SK-N-SH (cell line): ENCODE data around the gene UBA1. TPM values are rescaled to one million over a fixed set of nuclear protein-coding genes. Genes with fewer than 3 reads are reported as not detected.

Source experiments
- CTCF ChIA-PET: fragments of 300-600, 350-600 bp; formaldehyde crosslinking; extraction: SDS; loops from one replicate; lab custom pipeline; 2021; lab: Yijun Ruan, JAX
- POLR2A ChIA-PET: fragments of 350-600 bp; sonication (Branson Sonifier 250); formaldehyde crosslinking; extraction: SDS; loops from one replicate; lab custom pipeline; 2020; ENCODE audit warnings: antibody characterized with exemption, inconsistent platforms; lab: Yijun Ruan, JAX
- DNase-seq: peaks from one replicate; pipeline ENCODE4 v3.0.0; 2012
- H2AFZ ChIP-seq: fragments of 200-600 bp; sonication (generic); 2 replicates; pipeline ENCODE4 v1.8.1; 2016; ENCODE audit warnings: antibody characterized with exemption, mild to moderate bottlenecking, low read depth
- H3F3A ChIP-seq: fragments of 200-600 bp; sonication (generic); replicated peaks from 2 replicates; pipeline ENCODE3; 2016; ENCODE audit warnings: antibody characterized with exemption, mild to moderate bottlenecking; ENCODE audit not compliant: insufficient read depth
- H3K27ac ChIP-seq, 2 experiments: fragments of 200-500 bp in 1 of 2; fragments of 200-600 bp in 1 of 2; sonication (Bioruptor generic) in 1 of 2; sonication (generic), shearing (Covaris generic) in 1 of 2; 2 replicates each; pipeline versions ENCODE4 v1.5.1 to v1.6.1; 2014 to 2016; ENCODE audit warnings: low read depth in 2 of 2, inconsistent platforms in 1 of 2, low read length in 1 of 2, mild to moderate bottlenecking in 1 of 2, mixed read lengths in 1 of 2
- H3K27me3 ChIP-seq: fragments of 200-600 bp; sonication (generic), shearing (Covaris generic); 2 replicates; pipeline ENCODE4 v1.6.1; 2016; ENCODE audit warnings: mixed run types; ENCODE audit not compliant: insufficient read depth
- H3K36me3 ChIP-seq, 2 experiments: fragments of 200-500 bp in 1 of 2; fragments of 200-600 bp in 1 of 2; sonication (Bioruptor generic) in 1 of 2; sonication (generic) in 1 of 2; replicated peaks in 1 of 2; 2 replicates each; pipeline versions ENCODE3 to v1.5.1; 2014 to 2016; ENCODE audit warnings: low read length in 1 of 2, mild to moderate bottlenecking in 1 of 2; ENCODE audit not compliant: insufficient read depth in 2 of 2, control insufficient read depth in 1 of 2
- H3K4me1 ChIP-seq, 2 experiments: fragments of 200-500 bp in 1 of 2; fragments of 200-600 bp in 1 of 2; sonication (Bioruptor generic) in 1 of 2; sonication (generic), shearing (Covaris generic) in 1 of 2; 2 replicates each; pipeline versions ENCODE4 v1.5.1 to v1.6.1; 2014 to 2016; ENCODE audit warnings: low read depth in 1 of 2, low read length in 1 of 2, mixed run types in 1 of 2; ENCODE audit not compliant: insufficient read depth in 2 of 2, control insufficient read depth in 1 of 2
- H3K4me2 ChIP-seq: fragments of 200-600 bp; sonication (generic), shearing (Covaris generic); 2 replicates; pipeline ENCODE4 v1.6.1; 2017; ENCODE audit warnings: mixed run types
- H3K4me3 ChIP-seq, 2 experiments: fragments of 200-500 bp in 1 of 2; fragments of 200-600 bp in 1 of 2; sonication (Bioruptor generic) in 1 of 2; sonication (generic), shearing (Covaris generic) in 1 of 2; 2 replicates each; pipeline versions ENCODE4 v1.5.1 to v1.8.1; 2014 to 2016; ENCODE audit warnings: low read depth in 2 of 2, inconsistent platforms in 1 of 2, low read length in 1 of 2, mild to moderate bottlenecking in 1 of 2, mixed read lengths in 1 of 2, moderate library complexity in 1 of 2
- H3K79me2 ChIP-seq: fragments of 200-600 bp; sonication (generic); 2 replicates; pipeline ENCODE4 v1.8.1; 2017; ENCODE audit warnings: mild to moderate bottlenecking; ENCODE audit not compliant: insufficient read depth
- H3K9ac ChIP-seq: fragments of 200-600 bp; sonication (generic); 2 replicates; pipeline ENCODE4 v1.6.1; 2017; ENCODE audit warnings: mixed run types
- H3K9me2 ChIP-seq: fragments of 200-600 bp; sonication (generic); 2 replicates; pipeline ENCODE4 v1.6.1; 2017; ENCODE audit warnings: mixed run types
- H3K9me3 ChIP-seq: fragments of 200-600 bp; sonication (generic); 2 replicates; pipeline ENCODE4 v1.6.1; 2017; ENCODE audit warnings: mixed run types, mild to moderate bottlenecking, moderate library complexity
- H4K20me1 ChIP-seq: fragments of 200-600 bp; sonication (generic); 2 replicates; pipeline ENCODE4 v1.6.1; 2017; ENCODE audit warnings: mild to moderate bottlenecking, mixed run types; ENCODE audit not compliant: insufficient read depth
- CTCF ChIP-seq: fragments of 200-600 bp; sonication (generic); IDR thresholded peaks from 2 replicates; pipeline ENCODE4 v1.6.1; 2017; ENCODE audit warnings: antibody characterized with exemption, mild to moderate bottlenecking, moderate library complexity
- ELF1 ChIP-seq: IDR thresholded peaks from 2 replicates; pipeline ENCODE4 v1.4.0; 2012
- FOSL2 ChIP-seq: IDR thresholded peaks from 2 replicates; pipeline ENCODE4 v1.4.0; 2012; ENCODE audit warnings: low read depth, mild to moderate bottlenecking, moderate library complexity, borderline replicate concordance
- FOXJ3 ChIP-seq: sonication (generic); formaldehyde crosslinking; IDR thresholded peaks from 2 replicates; pipeline ENCODE4 v1.5.1; 2020; ENCODE audit warnings: mild to moderate bottlenecking, missing genetic modification reagents
- GABPA ChIP-seq: IDR thresholded peaks from 2 replicates; pipeline ENCODE4 v1.4.0; 2012; ENCODE audit warnings: low read depth, mild to moderate bottlenecking
- IRF3 ChIP-seq: fragments of 150-350 bp; IDR thresholded peaks from 2 replicates; pipeline ENCODE4 v1.6.1; 2016; ENCODE audit warnings: mild to moderate bottlenecking, low read depth, low read length
- JUND ChIP-seq: IDR thresholded peaks from 2 replicates; pipeline ENCODE4 v1.4.0; 2012
- MXI1 ChIP-seq: IDR thresholded peaks from 2 replicates; pipeline ENCODE4 v1.6.1; 2012; ENCODE audit warnings: mild to moderate bottlenecking, low read depth, low read length, improper control_type of control experiment
- PBX3 ChIP-seq: IDR thresholded peaks from 2 replicates; pipeline ENCODE4; 2012
- REST ChIP-seq: IDR thresholded peaks from 2 replicates; pipeline ENCODE4 v1.6.1; 2012; ENCODE audit warnings: mild to moderate bottlenecking, low read depth, low read length, moderate library complexity
- RFX5 ChIP-seq: IDR thresholded peaks from 2 replicates; pipeline ENCODE4 v1.6.1; 2012; ENCODE audit warnings: mild to moderate bottlenecking, improper control_type of control experiment, low read length
- SMC3 ChIP-seq: IDR thresholded peaks from 2 replicates; pipeline ENCODE4 v1.6.1; 2012; ENCODE audit warnings: low read depth, low read length, improper control_type of control experiment
- TCF12 ChIP-seq: IDR thresholded peaks from 2 replicates; pipeline ENCODE4 v1.4.0; 2012
- TEAD4 ChIP-seq: IDR thresholded peaks from 2 replicates; pipeline ENCODE4 v1.4.0; 2012; ENCODE audit warnings: mild to moderate bottlenecking, borderline replicate concordance; ENCODE audit not compliant: insufficient read depth
- YY1 ChIP-seq: IDR thresholded peaks from 2 replicates; pipeline ENCODE4 v1.4.0; 2012; ENCODE audit warnings: low read depth, mild to moderate bottlenecking
- WGBS: methylation state at CpG from one replicate; pipeline ENCODE4 v1.1.6; 2017; ENCODE audit warnings: low lambda C conversion rate; 5-methylcytosine and 5-hydroxymethylcytosine counted together
- polyA plus RNA-seq, 3 experiments: library from polyadenylated mRNA; depleted of rRNA; stranded (reverse); fragments of >200 nt; gene quantifications; 2 replicates each; pipeline ENCODE4 v1.2.3, GENCODE V29; 2012

The UBA1 gene
- polyA plus RNA-seq, 1 of the 3 experiments (the other 2 are of a cell fraction) = 283 TPM

GRCh38 chrX:47191806-47192401 lies 1.7 kb upstream of the UBA1 start (continued):
- no peak for TF ChIP-seq IRF3
- no peak for TF ChIP-seq TEAD4

GRCh38 chrX:47194194-47194787 lies 662 bp downstream of the UBA1 start:
- WGBS = 23% methylated on average over 9 of the region's 14 CpGs
- Histone ChIP-seq H3K36me3 (peaks cover 32 to 34% of the 10 kb centered on the region in 2 experiments), H3K79me2 (peaks cover 64% of the 10 kb centered on the region), H3K9me2 (no peaks in the 10 kb centered on the region), H3F3A (no peaks in the 10 kb centered on the region), H3K9ac (peak overlapping the region; percentile 95), H3K4me1 (peaks cover 16 to 36% of the 10 kb centered on the region in 2 experiments), H3K4me3 (peak overlapping the region; percentile 83 to 96), H2AFZ (peak overlapping the region; percentile 70), H4K20me1 (peaks cover 48% of the 10 kb centered on the region), H3K4me2 (peak overlapping the region; percentile 86), H3K27ac (peak overlapping the region; percentile 89 to 93), H3K9me3 (no peaks in the 10 kb centered on the region), H3K27me3 (no peaks in the 10 kb centered on the region)
- TF ChIP-seq CTCF = no peak
- TF ChIP-seq YY1 = no peak
- no peak for TF ChIP-seq JUND
- no peak for TF ChIP-seq IRF3
- no peak for TF ChIP-seq PBX3
- no peak for DNase-seq
- POLR2A ChIA-PET = no interaction called here
- CTCF ChIA-PET = interaction anchor here (1.0 to 3.5 kb wide), 5 partner anchors 16 to 833 kb away, joined by 3 to 26 read pairs (median 3); partner anchors contain the start of gene RBM10

GRCh38 chrX:47196098-47196497 lies 2.5 kb downstream of the UBA1 start:
- Histone ChIP-seq H3K4me3 (peak overlapping the region; percentile 22 to 83), H3K9me3 (no peaks in the 10 kb centered on the region), H3K4me1 (peaks cover 16 to 36% of the 10 kb centered on the region in 2 experiments), H3K79me2 (peaks cover 64% of the 10 kb centered on the region), H3K27ac (no peak overlapping the region), H2AFZ (no peak overlapping the region), H3F3A (no peaks in the 10 kb centered on the region), H4K20me1 (peaks cover 54% of the 10 kb centered on the region), H3K27me3 (no peaks in the 10 kb centered on the region), H3K36me3 (peaks cover 46 to 50% of the 10 kb centered on the region in 2 experiments), H3K9ac (peak overlapping the region; percentile 37; the same call in 1 of the 2 replicates), H3K9me2 (no peaks in the 10 kb centered on the region), H3K4me2 (peak overlapping the region; percentile 86)
- TF ChIP-seq REST = no peak
- no peak for TF ChIP-seq MXI1
- TF ChIP-seq RFX5 = no peak
- TF ChIP-seq FOXJ3 (CRISPR knock-in tag) = no peak
- no peak for TF ChIP-seq GABPA
- no peak for TF ChIP-seq TCF12
- TF ChIP-seq SMC3 = no peak
- no peak for TF ChIP-seq FOSL2
- no peak for TF ChIP-seq ELF1
- ChIA-PET POLR2A (no interaction called here), CTCF (interaction anchor here (2.3 kb wide), 1 partner anchor 188 kb away, joined by 14 read pairs; no protein-coding TSS in a partner anchor)
- 76% methylated on average over 3 of the region's 3 CpGs for WGBS
- no peak for DNase-seq
